ENCODE measurements around the gene TDRD5. TPM values are rescaled to one million over a fixed set of nuclear protein-coding genes. Genes with fewer than 3 reads are reported as not detected.

Gene TDRD5
- total and polyA plus RNA-seq, 5 donors from 2014 or later = not detected

GRCh38 chr1:179728271-179728670, 136.6 kb downstream of the TDRD5 start:
- ATAC-seq (ENCODE audit: low read depth in 2 of 2) = no peak

GRCh38 chr1:179729881-179730280, 138.2 kb downstream of the TDRD5 start:
- DNase-seq = no peak
- Histone ChIP-seq H3K27ac (ENCODE audit: insufficient read depth, low read length, poor library complexity, severe bottlenecking) (no peak overlapping the region), H3K27me3 (ENCODE audit: control insufficient read depth, insufficient read depth, low read length) (peaks cover 20% of the 10 kb centered on the region), H3K9me3 (ENCODE audit: control insufficient read depth in 2 of 2, low read length in 2 of 2) (no peaks in the 10 kb centered on the region), H3K4me1 (ENCODE audit: control insufficient read depth, insufficient read depth, low read length, poor library complexity, severe bottlenecking) (no peaks in the 10 kb centered on the region), H3K4me3 (ENCODE audit: low read depth, low read length) (no peak overlapping the region), H3K36me3 (ENCODE audit: control insufficient read depth, insufficient read depth, low read length) (no peaks in the 10 kb centered on the region)
- H3K27ac Mint-ChIP-seq = no peak overlapping the region
- H3K9me3 Mint-ChIP-seq = no peaks in the 10 kb centered on the region
- no peaks in the 10 kb centered on the region for H3K36me3 Mint-ChIP-seq
- H3K27me3 Mint-ChIP-seq = peaks cover 5% of the 10 kb centered on the region
- H3K4me3 Mint-ChIP-seq = no peak overlapping the region
- no peaks in the 10 kb centered on the region for H3K4me1 Mint-ChIP-seq
- ATAC-seq (ENCODE audit: low read depth in 2 of 2) = no peak

More at GRCh38 chr1:179728271-179728670, 136.6 kb downstream of the TDRD5 start:
- no peak overlapping the region for H3K27ac ChIP-seq (ENCODE audit: insufficient read depth, low read length, poor library complexity, severe bottlenecking)
- peaks cover 5% of the 10 kb centered on the region for H3K27me3 Mint-ChIP-seq
- DNase-seq = no peak
- H3K4me3 ChIP-seq (ENCODE audit: low read depth, low read length) = no peak overlapping the region
- no peaks in the 10 kb centered on the region for H3K4me1 Mint-ChIP-seq
- H3K4me1 ChIP-seq (ENCODE audit: control insufficient read depth, insufficient read depth, low read length, poor library complexity, severe bottlenecking) = no peaks in the 10 kb centered on the region
- peaks cover 0 to 2% (median 0%) of the 10 kb centered on the region in 7 donors for H3K9me3 Mint-ChIP-seq
- peaks cover 18% of the 10 kb centered on the region for H3K27me3 ChIP-seq (ENCODE audit: control insufficient read depth, insufficient read depth, low read length)
- H3K27ac Mint-ChIP-seq = no peak overlapping the region
- no peaks in the 10 kb centered on the region for H3K9me3 ChIP-seq (ENCODE audit: control insufficient read depth in 2 of 2, low read length in 2 of 2)
- no peaks in the 10 kb centered on the region for H3K36me3 ChIP-seq (ENCODE audit: control insufficient read depth, insufficient read depth, low read length)
- no peak overlapping the region for H3K4me3 Mint-ChIP-seq
- no peaks in the 10 kb centered on the region for H3K36me3 Mint-ChIP-seq

- Mint-ChIP-seq H3K4me3 (no peak overlapping the region), H3K36me3 (no peaks in the 10 kb centered on the region), H3K27me3 (peaks cover 5% of the 10 kb centered on the region), H3K9me3 (no peaks in the 10 kb centered on the region), H3K27ac (no peak overlapping the region), H3K4me1 (no peaks in the 10 kb centered on the region)
- H3K27ac ChIP-seq (ENCODE audit: insufficient read depth, low read length, poor library complexity, severe bottlenecking) = no peak overlapping the region
- H3K27me3 ChIP-seq (ENCODE audit: control insufficient read depth, insufficient read depth, low read length) = peaks cover 16% of the 10 kb centered on the region
- ATAC-seq (ENCODE audit: low read depth in 2 of 2) = no peak
- no peaks in the 10 kb centered on the region for H3K36me3 ChIP-seq (ENCODE audit: control insufficient read depth, insufficient read depth, low read length)
- DNase-seq = no peak
- H3K4me3 ChIP-seq (ENCODE audit: low read depth, low read length) = no peak overlapping the region
- no peaks in the 10 kb centered on the region for H3K4me1 ChIP-seq (ENCODE audit: control insufficient read depth, insufficient read depth, low read length, poor library complexity, severe bottlenecking)
- no peaks in the 10 kb centered on the region for H3K9me3 ChIP-seq (ENCODE audit: control insufficient read depth in 2 of 2, low read length in 2 of 2)
Measured at GRCh38 chr1:179731643-179732042, 140.0 kb downstream of the TDRD5 start.

Other genes with a start within 250 kb of the TDRD5 start
- gene AXDND1, start 225.9 kb upstream of the TDRD5 start, total RNA-seq = not detected
- not detected for gene AXDND1, start 225.9 kb upstream of the TDRD5 start, polyA plus RNA-seq
- gene NPHS2, start 15.9 kb upstream of the TDRD5 start, total RNA-seq = not detected
- not detected for gene NPHS2, start 15.9 kb upstream of the TDRD5 start, polyA plus RNA-seq
- not detected for gene FAM163A, start 151.5 kb downstream of the TDRD5 start, total RNA-seq
- gene FAM163A, start 151.5 kb downstream of the TDRD5 start, polyA plus RNA-seq = under 1 TPM in 1 of 4 donors, not detected in 3; 0.13 TPM